Measurements from ENCODE around the gene MRFAP1L1. TPM values are rescaled to one million over a fixed set of nuclear protein-coding genes. Genes with fewer than 3 reads are reported as not detected.

MRFAP1L1 gene
- total and polyA plus RNA-seq, 7 donors = 30.0 to 79.0 (median 39.1) TPM

- no peak for DNase-seq
- Histone ChIP-seq H3K4me1 (peaks cover 11% of the 10 kb centered on the region), H3K27me3 (ENCODE audit: insufficient read depth in 3 of 3, low read length in 2 of 3) (no peaks in the 10 kb centered on the region), H3K27ac (no peak overlapping the region), H3K4me3 (no peak overlapping the region), H3K9me3 (no peaks in the 10 kb centered on the region), H3K36me3 (ENCODE audit: insufficient read depth in 1 of 2, low read depth in 1 of 2) (no peaks in the 10 kb centered on the region)
- intact Hi-C loops (cut with DNase I) = loop anchor here (5.0 to 10.0 kb wide), 4 partner anchors 148 to 1880 kb away; no protein-coding TSS in a partner anchor
- no peak for TF ChIP-seq CTCF (IDR thresholded peaks at IDR 0.05)
- 81 to 82% (median 82%) methylated on average over 21 of the region's 21 CpGs for WGBS, 3 donors
- no peak for ATAC-seq
These were observed 14.9 kb upstream of the MRFAP1L1 start for GRCh38 chr4:6724421-6725111.

- H3K4me1 ChIP-seq = peaks cover 11% of the 10 kb centered on the region
- DNase-seq (no peak), ATAC-seq (no peak)
- no peaks in the 10 kb centered on the region for H3K9me3 ChIP-seq
- no peak overlapping the region for H3K27ac ChIP-seq
- WGBS, 3 donors = 90 to 93% (median 92%) methylated on average over 8 of the region's 8 CpGs
- no peak overlapping the region for H3K4me3 ChIP-seq
- no peaks in the 10 kb centered on the region for H3K27me3 ChIP-seq (ENCODE audit: insufficient read depth in 3 of 3, low read length in 2 of 3)
- no peaks in the 10 kb centered on the region for H3K36me3 ChIP-seq (ENCODE audit: insufficient read depth in 1 of 2, low read depth in 1 of 2)
- no peak for TF ChIP-seq CTCF (IDR thresholded peaks at IDR 0.05)
- intact Hi-C loops (cut with DNase I) = loop anchor here (5.0 to 10.0 kb wide), 4 partner anchors 148 to 1881 kb away; no protein-coding TSS in a partner anchor
These were observed 14.2 kb upstream of the MRFAP1L1 start for GRCh38 chr4:6723851-6724250.

GRCh38 chr4:6722891-6723290 lies 13.2 kb upstream of the MRFAP1L1 start:
- TF ChIP-seq CTCF (IDR thresholded peaks at IDR 0.05) = no peak
- DNase-seq (no peak), ATAC-seq (no peak)
- 92 to 95% (median 92%) methylated on average over 12 of the region's 12 CpGs for WGBS, 3 donors
- peaks cover 18% of the 10 kb centered on the region for H3K4me1 ChIP-seq
- no peak overlapping the region for H3K4me3 ChIP-seq
- no peaks in the 10 kb centered on the region for H3K27me3 ChIP-seq (ENCODE audit: insufficient read depth in 3 of 3, low read length in 2 of 3)
- intact Hi-C loops (cut with DNase I) = loop anchor here (5.0 to 10.0 kb wide), 4 partner anchors 149 to 1882 kb away; no protein-coding TSS in a partner anchor
- no peak overlapping the region for H3K27ac ChIP-seq
- H3K36me3 ChIP-seq (ENCODE audit: insufficient read depth in 1 of 2, low read depth in 1 of 2) = no peaks in the 10 kb centered on the region
- H3K9me3 ChIP-seq = no peaks in the 10 kb centered on the region

- TF ChIP-seq CTCF (IDR thresholded peaks at IDR 0.05) = no peak
- 95 to 98% (median 97%) methylated on average over 10 of the region's 10 CpGs for WGBS, 3 donors
- DNase-seq (no peak), ATAC-seq (no peak)
- Histone ChIP-seq H3K36me3 (ENCODE audit: insufficient read depth in 1 of 2, low read depth in 1 of 2) (no peaks in the 10 kb centered on the region), H3K4me3 (no peak overlapping the region), H3K27ac (no peak overlapping the region), H3K27me3 (ENCODE audit: insufficient read depth in 3 of 3, low read length in 2 of 3) (no peaks in the 10 kb centered on the region), H3K4me1 (peaks cover 26% of the 10 kb centered on the region), H3K9me3 (no peaks in the 10 kb centered on the region)
- intact Hi-C loops (cut with DNase I) = loop anchor here (5.0 to 10.0 kb wide), 4 partner anchors 151 to 1884 kb away; no protein-coding TSS in a partner anchor
These were observed 11.5 kb upstream of the MRFAP1L1 start for GRCh38 chr4:6721121-6721520.

Measured in psoas muscle (tissue), 8 donors.